NCI-H510A (cell line): ENCODE results near the gene FADS2.

ENCODE experiments used
- DNase-seq: peaks from one replicate; lab custom pipeline; 2025; lab: John Stamatoyannopoulos, UW

Gene FADS2

DNA sequence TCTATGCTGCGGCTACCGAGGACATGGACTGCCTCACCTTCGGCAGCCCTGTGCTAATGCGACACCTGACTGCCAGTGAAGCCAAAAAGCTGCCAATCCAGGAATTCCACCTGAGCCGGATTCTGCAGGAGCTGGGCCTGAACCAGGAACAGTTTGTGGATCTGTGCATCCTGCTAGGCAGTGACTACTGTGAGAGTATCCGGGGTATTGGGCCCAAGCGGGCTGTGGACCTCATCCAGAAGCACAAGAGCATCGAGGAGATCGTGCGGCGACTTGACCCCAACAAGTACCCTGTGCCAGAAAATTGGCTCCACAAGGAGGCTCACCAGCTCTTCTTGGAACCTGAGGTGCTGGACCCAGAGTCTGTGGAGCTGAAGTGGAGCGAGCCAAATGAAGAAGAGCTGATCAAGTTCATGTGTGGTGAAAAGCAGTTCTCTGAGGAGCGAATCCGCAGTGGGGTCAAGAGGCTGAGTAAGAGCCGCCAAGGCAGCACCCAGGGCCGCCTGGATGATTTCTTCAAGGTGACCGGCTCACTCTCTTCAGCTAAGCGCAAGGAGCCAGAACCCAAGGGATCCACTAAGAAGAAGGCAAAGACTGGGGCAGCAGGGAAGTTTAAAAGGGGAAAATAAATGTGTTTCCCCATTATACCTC lies 32.1 kb upstream of the FADS2 start:
- DNase-seq = no peak

DNA sequence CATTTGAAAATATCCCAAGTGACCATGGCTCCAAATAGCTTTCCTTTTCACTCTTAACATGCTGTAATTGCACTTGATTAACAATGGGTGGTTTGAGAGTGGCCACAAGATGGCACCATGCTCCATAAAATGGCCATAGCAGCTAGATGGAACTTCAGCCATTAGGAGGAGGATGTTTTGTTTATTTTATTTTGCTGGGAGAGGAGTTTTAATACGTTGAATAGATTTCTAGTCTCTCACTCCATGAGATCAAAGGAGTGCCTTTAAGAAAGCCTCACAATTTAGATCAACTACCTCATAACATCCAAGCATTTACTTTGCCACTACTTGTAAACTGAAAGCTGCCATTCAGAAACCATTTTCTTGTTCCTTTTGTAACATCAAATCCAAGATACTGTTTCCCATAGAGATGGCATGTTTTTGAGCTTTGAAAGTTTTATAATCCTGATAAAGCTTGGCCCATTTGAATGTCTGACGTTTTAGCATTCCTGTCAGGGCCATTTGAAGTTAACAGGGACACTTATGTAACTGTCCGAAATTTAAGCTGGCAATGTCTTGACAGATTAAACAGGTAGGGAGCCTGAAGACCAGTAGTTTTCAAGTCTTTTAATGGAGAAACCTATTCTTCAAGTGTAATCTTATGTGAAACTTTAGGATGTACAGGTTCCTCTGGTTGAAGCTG lies 30.7 kb upstream of the FADS2 start:
- DNase-seq = peak; percentile 29

DNA sequence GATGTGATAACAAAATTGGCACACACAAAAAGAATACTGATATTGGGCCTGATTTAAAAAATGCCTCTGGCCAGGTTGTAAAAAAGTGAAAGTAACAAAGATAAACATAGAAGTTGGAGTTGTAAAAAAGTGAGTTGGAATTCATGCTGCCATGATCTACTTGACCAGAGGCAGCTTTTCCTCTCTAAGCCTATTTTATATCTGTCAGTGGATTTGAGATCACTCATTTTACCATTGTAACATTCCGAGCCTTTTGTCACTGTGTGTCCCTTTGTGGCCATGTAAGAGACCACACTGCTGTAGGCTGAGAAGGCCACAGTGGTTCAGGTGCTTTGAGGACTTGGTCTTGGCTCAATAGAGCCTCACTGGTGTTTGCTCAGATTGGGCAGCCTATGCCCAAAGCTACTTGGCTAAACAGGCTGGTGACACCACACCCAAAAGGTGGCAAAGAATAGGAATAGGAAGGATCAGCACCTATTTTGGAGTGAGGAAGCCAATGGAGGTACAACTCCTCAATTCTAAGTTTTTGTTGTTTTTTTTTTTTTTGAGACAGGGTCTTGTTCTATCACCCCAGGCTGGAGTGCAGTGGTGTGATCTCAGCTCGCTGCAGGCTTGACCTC lies 28.3 kb upstream of the FADS2 start:
- DNase-seq = no peak

DNA sequence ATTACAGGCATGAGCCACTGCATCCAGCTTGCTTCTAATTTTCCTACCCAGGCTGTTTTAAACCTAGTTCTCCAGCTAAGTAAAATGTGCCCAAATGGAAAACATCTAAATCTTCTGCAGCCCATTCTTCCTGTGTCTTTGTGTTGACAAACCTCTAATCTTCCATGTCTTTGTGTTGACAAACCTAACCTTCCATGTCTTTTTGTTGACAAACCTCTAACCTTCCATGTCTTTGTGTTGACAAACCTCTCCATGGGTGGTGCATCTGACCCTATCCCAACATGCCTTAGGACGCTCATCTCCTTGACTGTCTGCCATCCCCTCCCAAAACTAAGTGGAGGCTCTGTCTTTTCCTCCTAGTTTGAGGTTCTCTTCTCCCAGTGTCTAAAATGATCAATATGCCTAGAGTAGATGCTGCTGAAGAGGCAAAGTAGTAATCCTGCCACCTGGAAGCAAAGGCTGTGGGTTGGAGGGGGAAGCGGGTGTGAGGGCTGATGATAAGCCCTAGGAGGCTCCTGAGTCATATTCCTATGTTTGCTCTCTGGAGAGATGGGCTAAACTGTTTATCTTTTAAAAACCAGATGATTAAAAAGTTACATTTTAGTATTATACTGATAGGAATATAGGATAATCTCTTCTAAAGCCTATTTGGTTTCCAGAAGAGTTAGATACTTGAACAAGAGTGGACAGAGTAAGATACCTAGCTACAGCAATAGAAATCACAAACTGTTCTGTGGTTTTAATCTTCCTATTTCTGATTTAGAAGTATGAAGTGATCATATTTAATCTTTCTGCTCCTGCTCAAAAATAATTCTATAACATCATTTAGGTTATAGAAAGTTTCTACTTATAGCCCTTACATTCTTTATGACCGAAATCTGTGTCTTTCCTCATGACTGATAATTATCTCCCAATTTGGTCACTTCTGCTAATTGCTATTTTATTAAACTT lies 27.5 kb upstream of the FADS2 start:
- no peak for DNase-seq

DNA sequence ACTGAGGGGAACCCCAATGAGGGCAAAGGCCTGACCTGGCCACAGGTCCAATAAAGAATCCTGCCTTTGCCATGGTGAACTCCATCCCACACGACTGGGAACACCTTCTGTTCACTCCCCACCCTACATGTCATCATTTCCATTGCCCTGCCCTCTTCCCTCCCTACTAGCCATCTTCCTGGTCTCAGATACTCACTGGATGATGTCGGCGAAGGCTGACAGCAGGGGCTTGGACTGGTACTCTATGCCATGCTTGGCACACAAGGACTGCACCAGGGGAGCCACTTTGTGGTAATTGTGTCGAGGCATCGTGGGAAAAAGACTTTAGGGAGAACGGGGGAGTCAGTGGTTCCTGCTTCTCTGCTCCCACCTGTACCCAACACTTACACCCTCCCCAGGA lies 25.5 kb upstream of the FADS2 start:
- DNase-seq = no peak

DNA sequence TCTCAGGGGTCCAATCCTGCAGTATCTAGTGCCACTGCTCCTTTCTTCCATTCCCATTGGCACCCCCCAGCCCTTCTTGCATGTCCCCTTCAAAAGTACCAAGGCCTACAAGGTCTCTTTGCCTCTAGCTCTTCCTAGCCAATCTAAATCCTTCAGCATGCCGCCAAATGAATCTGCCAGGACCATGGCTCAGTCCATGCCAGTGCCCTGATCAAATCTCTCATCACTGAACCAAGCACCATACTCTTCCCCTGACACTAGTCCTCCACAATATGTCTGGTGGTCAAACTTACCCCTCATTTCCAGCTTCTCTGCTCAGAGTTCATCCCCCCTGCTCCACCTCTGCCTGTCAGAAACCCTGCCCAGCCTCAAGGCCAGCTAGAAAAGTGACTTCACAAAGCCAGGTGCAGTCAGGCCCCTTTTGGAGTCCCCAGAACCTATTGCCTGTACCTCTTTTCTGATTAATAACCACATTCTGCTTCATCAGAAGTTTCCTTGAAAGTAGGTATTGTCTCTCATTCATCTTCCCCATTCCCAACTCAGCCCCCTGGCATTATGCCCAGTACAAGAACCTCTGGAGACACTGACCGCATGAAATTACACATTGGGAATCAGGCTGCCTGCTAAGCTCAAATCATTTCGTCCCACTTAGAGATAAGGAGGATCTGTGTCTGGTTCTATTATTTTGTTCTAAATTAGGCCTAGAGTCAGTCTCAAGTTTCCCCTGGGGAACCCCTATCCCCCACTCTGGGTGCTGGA lies 24.0 kb upstream of the FADS2 start:
- DNase-seq = no peak

DNA sequence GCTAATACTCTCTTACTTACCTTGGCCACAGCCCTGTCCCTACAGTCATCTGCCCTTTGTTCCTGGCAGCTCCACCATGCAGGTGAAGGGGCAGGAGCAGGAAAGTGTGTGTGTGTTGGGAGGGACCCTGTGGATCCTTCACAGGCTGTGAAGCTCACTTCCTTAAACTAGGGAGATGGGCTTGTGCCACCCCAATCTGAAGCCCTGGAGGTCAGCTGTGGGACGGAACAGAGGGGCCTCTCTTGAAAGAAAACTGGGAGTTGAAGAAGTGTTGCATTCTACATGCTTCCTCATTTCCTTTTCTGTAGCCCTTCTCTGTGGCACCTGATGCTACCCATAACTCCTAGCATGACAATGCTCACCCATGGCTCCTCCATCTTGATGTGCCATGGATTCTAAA lies 23.0 kb upstream of the FADS2 start:
- DNase-seq = no peak

DNA sequence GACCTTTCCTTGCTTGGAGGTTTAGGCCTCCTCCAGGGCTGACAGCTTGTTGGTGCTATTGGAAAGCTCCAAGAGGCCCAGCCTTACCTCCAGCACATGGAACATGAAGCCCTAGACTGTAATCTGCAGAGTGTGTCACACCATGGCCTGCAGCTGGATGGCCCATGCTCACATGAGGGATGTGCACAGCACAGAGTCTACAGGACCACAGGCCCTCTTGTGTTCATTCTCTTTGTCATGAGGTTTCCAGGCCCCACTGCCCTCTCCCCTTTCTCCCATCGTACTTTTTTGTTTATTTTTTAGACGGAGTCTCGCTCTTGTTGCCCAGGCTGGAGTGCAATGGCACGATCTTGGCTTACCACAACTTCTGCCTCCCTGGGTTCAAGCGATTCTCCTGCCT lies 21.3 kb upstream of the FADS2 start:
- DNase-seq = no peak

DNA sequence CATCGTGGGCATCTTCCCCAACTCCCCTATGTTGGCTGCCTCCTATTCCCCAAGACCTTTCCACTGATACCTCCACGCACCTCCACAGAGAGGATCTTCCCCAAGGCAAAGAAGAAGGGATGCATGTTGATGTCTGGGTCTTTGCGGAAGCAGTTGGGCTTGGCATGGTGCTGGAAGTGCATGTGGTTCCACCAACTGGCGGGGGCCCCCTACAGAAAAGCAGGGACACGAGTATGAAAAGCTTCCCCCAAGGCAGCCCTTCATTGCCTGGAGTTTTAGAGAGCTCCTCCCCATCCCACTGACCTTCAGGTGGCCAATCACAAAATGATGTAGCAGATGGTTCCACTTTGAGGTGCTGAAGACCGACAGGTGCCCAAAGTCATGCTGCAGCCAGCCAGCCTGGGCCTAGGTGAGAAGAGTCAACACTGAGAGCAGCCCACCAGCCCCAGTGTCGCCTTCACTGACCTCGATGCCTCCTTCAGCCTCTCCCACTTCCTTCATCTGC lies 17.4 kb upstream of the FADS2 start:
- DNase-seq = no peak

DNA sequence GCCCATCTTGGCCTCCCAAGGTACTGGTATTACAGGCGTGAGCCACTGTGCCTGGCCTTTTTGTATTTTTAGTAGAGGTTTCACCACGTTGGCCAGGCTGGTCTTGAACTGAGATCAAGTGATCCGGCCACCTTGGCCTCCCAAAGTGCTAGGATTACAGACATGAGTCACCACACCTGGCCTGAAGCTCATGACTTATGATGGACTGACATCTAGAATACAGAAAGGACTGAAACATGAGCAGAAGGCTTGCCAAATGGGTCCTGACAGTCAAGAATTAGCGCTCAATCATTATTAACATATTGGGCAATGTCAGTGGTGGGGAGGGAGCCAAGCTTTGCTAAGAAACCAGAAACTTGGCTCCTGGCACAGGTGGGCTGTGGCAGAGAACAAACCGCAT lies 16.3 kb upstream of the FADS2 start:
- DNase-seq = no peak

DNA sequence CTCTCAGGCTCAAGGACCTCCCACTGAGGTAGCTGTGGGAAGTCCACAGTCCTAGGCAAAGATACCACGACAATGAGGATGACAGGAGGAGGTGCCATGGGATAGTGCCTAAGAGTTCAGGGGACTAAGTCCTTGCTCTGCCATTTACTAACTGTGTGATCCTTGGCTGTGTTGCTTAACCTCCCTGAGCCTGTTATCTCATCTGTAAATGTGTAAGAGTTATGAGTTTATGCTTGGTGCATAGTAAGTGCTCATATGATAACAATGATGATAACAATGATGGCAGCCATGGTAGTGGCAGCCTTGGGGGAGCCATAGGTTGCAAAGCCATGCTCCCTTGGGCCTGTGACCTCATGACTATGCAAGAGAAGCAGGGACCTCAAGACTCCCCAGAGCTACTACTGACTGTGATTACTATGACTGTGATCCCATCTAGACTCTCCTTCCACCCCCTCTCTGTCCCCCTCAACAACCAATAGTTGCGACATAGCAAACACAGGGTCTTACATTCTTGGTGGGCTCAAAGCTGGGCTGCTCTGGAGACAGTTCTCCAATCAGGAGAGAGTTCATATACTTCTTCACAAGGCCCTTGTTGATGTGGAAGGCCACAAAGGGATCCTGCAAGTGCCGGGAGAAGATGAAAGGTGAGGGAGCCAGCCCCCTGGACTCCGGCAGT lies 15.2 kb upstream of the FADS2 start:
- DNase-seq = no peak

DNA sequence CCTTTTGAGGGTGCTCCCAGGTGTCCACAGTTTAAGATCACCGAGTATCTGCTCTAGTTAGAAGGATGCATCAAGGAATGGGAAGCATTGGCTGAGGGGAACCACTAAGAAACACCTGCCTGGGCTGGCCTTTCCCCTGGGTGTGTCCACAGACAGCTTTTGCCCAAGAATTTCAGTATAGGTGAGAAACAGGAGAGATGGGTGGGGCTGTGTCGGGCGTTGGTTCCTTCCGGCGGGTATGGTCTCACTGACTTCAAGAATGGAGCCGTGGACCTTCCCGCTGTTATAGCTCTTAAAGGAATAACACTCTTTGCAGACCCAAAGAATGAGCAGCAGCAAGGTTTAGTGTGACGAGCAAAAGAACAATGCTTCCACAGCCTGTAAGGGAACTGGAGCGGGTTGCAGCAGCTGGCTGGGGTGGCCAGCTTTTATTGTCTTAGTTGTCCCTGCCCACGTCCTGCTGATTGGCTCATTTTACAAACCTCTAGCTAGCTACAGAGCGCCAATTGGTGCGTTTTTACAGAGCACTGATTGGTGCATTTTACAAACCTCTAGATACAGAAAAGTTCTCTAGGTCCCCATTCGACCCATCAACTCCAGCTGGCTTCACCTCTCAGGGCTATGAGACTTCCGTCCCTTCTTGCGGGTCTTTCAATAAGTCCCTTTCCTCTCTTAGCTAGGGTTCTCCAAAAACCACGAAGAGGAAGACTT lies 13.7 kb upstream of the FADS2 start:
- DNase-seq = no peak

DNA sequence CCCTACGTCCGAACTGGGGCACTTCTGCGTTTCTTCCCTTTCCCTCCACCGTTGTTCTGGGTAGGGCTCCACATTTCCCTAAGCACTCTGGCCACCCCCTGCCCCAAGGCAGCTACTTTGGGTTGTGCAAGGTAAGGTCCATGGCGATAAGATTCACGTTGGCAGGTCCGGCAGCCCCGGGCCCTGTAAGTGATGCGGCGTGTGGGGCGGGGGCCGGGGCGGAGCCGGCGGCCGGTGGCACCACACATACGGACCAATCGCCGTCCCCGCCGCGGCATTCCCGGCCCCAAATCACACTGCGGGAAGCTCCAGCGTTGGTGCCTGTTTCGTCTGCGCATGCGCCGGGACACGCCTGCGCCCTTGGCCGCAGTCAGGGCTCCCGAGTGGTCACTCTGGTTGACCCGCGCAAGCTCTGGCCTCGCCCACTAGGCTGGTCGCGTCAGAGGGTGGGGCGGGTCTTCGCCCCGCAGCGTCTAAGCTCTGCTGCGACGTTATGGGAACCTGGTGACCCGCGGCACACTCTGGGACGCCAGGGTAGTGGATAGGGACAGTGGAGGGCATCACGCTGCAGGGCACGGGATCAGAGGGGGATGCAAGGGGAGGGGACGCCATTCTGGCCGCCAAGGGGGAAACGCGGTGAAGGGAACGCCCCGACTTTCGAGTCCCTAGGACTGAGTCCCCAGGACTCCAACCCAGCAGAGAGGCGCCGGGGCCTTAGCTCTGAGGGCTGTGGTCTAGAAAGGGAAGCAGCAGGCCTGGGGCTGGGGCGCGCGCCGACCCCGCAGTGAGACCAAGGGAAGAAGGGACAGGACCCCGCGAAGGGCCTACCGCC lies 12.9 kb upstream of the FADS2 start:
- DNase-seq = peak; percentile 83

DNA sequence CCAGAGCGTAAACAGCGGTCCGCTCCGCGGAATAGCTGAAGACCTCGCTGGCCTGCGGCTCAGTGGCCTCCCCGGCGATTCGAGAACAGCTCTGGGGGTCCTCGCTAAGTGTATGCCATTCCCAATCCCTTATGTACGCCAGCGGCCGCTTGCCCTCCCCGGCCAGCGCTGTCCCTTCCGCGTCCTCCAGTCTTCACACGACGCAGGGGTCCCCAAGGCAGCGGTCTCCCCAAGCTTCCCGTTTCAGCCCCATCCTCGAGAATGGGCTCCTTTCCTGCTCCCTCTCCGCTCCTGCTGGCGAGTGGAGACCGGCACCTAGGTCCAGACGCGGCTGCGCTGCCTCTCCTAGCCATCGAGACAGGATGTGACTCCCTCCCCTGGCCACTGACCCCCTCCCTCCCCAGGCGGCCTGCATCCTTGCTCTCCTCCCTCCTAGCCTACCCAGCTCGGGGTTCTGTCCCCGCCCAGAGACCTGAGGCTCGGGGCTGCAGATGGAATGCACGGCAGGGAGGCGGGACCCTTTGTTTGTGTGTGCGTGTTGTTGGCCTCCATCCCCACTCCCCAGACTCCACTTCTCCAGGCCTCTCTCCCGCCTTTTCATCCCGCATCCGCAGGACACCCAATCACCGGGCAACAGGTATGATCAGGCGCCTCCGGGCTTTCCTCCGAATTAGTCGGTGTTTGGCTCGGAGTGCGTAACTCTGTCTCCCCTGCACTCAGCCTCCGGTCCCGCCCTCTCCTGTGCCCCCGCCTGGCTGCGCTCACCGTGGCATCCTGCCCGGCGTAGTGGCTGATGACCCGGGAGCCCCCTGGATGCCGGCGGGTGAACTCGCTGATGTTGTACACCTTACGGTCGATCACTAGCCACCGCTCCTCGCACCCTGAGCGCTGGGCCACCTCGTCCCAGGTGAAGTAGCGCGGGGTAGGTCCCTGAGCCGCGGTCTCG lies 12.0 kb upstream of the FADS2 start:
- DNase-seq = peak; percentile 82

DNA sequence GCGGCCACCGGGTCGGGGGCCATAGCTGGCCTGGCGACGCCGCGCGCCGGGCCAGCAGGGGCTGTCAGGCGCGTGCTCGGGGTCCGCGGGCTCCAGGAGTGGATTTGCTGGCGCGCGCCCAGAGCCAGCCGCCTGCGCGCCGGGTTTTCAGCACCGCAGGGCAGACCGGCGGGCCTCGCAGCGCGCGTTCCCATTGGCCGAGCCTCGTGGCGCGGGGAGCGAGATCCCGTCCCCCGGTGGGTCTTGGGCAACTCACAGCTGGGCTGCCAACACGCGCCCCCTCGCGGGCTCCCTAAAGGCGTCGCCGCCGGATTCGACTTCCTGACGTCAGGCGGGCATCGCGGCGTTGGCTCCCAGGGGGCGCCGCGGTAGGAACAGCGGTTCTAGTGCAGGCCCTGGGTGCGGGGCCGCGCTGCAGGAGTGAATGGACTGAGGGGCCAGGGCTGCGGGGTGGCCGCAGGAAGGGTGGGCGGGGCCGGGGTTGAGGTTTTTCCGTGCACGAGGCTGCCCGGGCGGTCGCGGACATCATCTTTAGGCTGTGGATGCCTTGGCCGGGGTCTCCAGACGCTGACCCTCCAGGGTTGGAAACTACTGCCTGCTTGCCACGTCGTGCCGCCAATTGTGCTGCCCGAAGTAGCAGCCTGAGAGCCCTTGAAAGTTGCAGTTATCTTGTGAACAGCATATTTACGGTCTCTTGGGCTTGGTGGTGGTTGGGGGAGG lies 11.2 kb upstream of the FADS2 start, which contains the start of gene FADS1:
Gene FADS1, minus strand, starts transcription at position 268 of the 720 bp plus-strand sequence. Its CDS starts 74 bp downstream, at position 194.
- DNase-seq = peak; percentile 95

DNA sequence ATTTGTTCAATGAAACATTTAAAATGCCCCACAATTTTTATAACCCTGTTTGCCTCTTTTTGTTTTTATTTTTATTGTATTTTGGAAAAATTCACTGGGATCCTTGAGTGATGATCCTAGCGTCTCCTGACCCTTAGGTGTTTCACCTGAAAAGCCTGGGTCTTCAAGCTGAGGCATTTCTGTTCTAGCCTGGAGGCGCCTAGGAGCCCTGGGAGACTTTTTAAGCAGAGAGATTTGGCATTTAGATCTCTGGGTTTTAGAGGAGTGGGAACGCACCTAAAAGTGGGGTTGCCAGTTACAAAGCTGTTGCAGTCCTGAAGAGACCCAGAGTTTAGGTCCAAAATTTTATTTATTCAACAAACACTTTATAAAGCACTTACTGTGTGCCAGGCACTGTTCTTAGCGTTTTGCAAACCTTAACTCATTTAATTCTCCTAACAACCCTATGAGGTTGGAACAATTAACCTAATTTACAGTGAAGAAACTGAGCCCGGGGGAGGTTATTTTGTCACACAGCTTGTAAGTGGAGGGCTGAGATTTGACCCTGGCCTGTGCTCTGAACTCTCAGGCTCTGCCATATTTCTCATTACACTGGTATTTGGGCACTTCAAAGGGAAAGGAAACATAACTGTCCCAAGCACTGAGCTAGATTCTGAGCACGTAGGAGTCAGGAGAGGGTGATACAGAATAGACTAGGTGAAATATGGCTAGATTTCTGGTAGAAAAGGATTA lies 10.5 kb upstream of the FADS2 start:
- DNase-seq = no peak

DNA sequence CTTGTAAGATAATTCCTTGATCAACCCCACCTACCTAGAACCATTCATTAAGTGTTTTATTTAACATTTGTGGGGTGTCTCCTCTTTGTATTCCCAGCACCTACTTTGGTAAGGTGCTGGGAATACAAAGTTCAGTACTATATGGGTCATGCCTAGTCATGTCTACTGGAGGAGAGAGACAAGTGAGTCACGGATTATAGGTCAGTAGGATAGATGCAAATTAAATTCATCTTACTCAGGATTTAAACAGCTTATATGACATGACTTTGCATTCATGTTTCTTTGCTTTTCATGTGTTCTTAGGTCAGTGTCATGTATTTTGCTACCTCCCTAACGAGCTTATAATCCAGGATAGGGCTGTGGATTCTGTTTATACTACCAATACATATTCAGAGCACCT lies 7.9 kb upstream of the FADS2 start:
- DNase-seq = no peak
